CD4-positive, alpha-beta T cell (primary cell): ENCODE data around the gene SPINK1. TPM values are rescaled to one million over a fixed set of nuclear protein-coding genes. Genes with fewer than 3 reads are reported as not detected.

ENCODE experiments used
- ATAC-seq: fragments of 200-7000 bp; cut with Tn5 transposase; one replicate; pipeline ENCODE4 v1.10.0; 2022; ENCODE audit warnings: mild to moderate bottlenecking; ENCODE audit not compliant: poor library complexity
- CTCF ChIA-PET: fragments of 350-600 bp; sonication (Branson Sonifier 250); formaldehyde crosslinking; loops from one replicate; lab custom pipeline; 2021; ENCODE audit warnings: antibody characterized with exemption, inconsistent platforms; lab: Charles Lee
- POLR2A ChIA-PET: fragments of 350-600 bp; sonication (Branson Sonifier 250); formaldehyde crosslinking; loops from one replicate; lab custom pipeline; 2021; ENCODE audit warnings: antibody characterized with exemption, inconsistent platforms; lab: Charles Lee
- DNase-seq, 14 experiments: peaks; one replicate each; pipeline ENCODE4 v3.0.0-alpha.2; 2013 to 2020; ENCODE audit warnings: mixed read lengths in 2 of 14
- H3K27ac ChIP-seq, 2 donors: one replicate each; pipeline versions ENCODE4 v1.5.1 to v1.7.0; 2013; ENCODE audit warnings: low read length in 2 of 2, low read depth in 1 of 2, mild to moderate bottlenecking in 1 of 2
- H3K27me3 ChIP-seq, 2 experiments: 1 replicate in 1 of 2; 2 replicates in 1 of 2; pipeline versions ENCODE4 v1.6.1 to v1.7.0; 2013; ENCODE audit warnings: low read length in 2 of 2, control low read depth in 1 of 2, mild to moderate bottlenecking in 1 of 2, moderate library complexity in 1 of 2; ENCODE audit not compliant: insufficient read depth in 2 of 2, control insufficient read depth in 1 of 2
- H3K36me3 ChIP-seq: one replicate; pipeline ENCODE4 v1.6.1; 2013; ENCODE audit warnings: low read length, control low read depth; ENCODE audit not compliant: insufficient read depth
- H3K4me1 ChIP-seq: one replicate; pipeline ENCODE4 v1.6.1; 2013; ENCODE audit warnings: low read length, control low read depth; ENCODE audit not compliant: insufficient read depth
- H3K4me3 ChIP-seq: one replicate; pipeline ENCODE4 v1.5.1; 2013; ENCODE audit warnings: mild to moderate bottlenecking, low read length, moderate library complexity
- H3K9me3 ChIP-seq, 2 experiments: 1 replicate in 1 of 2; 2 replicates in 1 of 2; pipeline versions ENCODE4 v1.6.1 to v1.7.0; 2013; ENCODE audit warnings: low read length in 2 of 2, mild to moderate bottlenecking in 2 of 2, control low read depth in 1 of 2, moderate library complexity in 1 of 2; ENCODE audit not compliant: control insufficient read depth in 1 of 2, insufficient read depth in 1 of 2
- H3K27ac Mint-ChIP-seq: one replicate; pipeline ENCODE4 v1.8.0; 2020; ENCODE audit warnings: mixed read lengths
- H3K27me3 Mint-ChIP-seq: one replicate; pipeline ENCODE4 v1.8.0; 2021; ENCODE audit warnings: mixed read lengths
- H3K36me3 Mint-ChIP-seq: one replicate; pipeline ENCODE4 v1.8.0; 2021; ENCODE audit warnings: low read depth, mixed read lengths
- H3K4me1 Mint-ChIP-seq: one replicate; pipeline ENCODE4 v1.8.0; 2021; ENCODE audit warnings: low read depth, mixed read lengths
- H3K4me3 Mint-ChIP-seq: one replicate; pipeline ENCODE4 v1.8.0; 2020; ENCODE audit warnings: mild to moderate bottlenecking, mixed read lengths
- H3K9me3 Mint-ChIP-seq: one replicate; pipeline ENCODE4 v1.8.0; 2020; ENCODE audit warnings: mixed read lengths
- CTCF ChIP-seq: fragments of 200-600 bp; IDR thresholded peaks from one replicate; pipeline ENCODE4 v1.8.0; 2022; ENCODE audit warnings: antibody characterized with exemption, mild to moderate bottlenecking
- intact Hi-C, 2 experiments: fragments of 100-400 bp; cut with DNase I in 1 of 2; cut with micrococcal nuclease in 1 of 2; formaldehyde crosslinking; loops; one replicate each; pipeline versions ENCODE4 v1.15.1 to v1.9.0; 2023 to 2025; cut with DNase I, micrococcal nuclease
- total RNA-seq, 174 experiments: library from RNA in 2 of 174; stranded (reverse) in 2 of 174; gene quantifications; one replicate each; pipeline ENCODE4 v1.2.3 and lab custom pipeline; 2021 to 2026

The SPINK1 gene
- total RNA-seq, 2 experiments from 2014 or later, result not detected

DNA sequence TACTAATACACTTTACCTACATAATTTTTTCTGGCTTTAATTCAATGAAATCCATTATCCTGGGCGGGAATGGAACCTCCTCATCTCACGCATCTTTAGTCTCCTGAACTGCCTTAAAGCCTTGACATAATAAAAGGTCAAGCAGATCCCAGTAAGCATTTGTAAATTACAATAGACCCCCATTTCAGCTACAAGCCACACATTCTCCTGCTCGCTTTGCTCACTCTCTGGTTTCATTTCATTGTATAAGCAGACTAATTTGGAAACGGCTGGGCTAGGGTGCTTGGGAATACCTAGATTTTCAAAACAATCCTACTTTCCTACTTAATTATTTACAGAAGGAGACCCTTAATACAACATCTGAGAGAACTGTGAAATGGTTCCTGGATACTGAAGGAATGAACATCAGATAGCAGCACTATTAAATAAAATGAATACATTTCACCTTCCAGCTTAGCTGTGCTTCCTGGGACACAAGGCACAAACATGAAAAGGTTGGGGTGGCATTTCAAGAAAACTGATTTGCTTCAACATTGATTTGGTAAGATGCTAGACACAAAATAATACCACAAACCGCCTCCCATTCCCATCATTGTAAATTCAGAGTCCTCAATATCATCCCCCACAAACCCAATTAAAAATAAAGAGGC lies 50.4 kb downstream of the SPINK1 start:
- Histone ChIP-seq H3K9me3 (peaks cover 0 to 4% of the 10 kb centered on the region in 2 experiments), H3K27ac (no peak overlapping the region), H3K4me3 (no peak overlapping the region), H3K36me3 (no peaks in the 10 kb centered on the region), H3K4me1 (peaks cover 7% of the 10 kb centered on the region), H3K27me3 (no peaks in the 10 kb centered on the region)
- CTCF ChIA-PET, result interaction anchor here (1.5 kb wide), 1 partner anchor 41 kb away, joined by 4 read pairs; no protein-coding TSS in a partner anchor
- Mint-ChIP-seq H3K36me3 (no peaks in the 10 kb centered on the region), H3K4me3 (peak overlapping the region; percentile 69), H3K9me3 (peaks cover 2% of the 10 kb centered on the region), H3K27me3 (no peaks in the 10 kb centered on the region), H3K27ac (peak overlapping the region; percentile 86), H3K4me1 (peaks cover 21% of the 10 kb centered on the region)
- no peak for DNase-seq
- TF ChIP-seq CTCF, result no peak
- no peak for ATAC-seq
- intact Hi-C loops, result loop anchor here in 1 of 2 experiments (5.0 kb wide), 1 partner anchor 41 kb away; no protein-coding TSS in a partner anchor
- POLR2A ChIA-PET, result no interaction called here

- no peak for TF ChIP-seq CTCF
- peaks cover 21% of the 10 kb centered on the region for H3K4me1 Mint-ChIP-seq
- Histone ChIP-seq H3K9me3 (peaks cover 0 to 4% of the 10 kb centered on the region in 2 experiments), H3K27me3 (no peaks in the 10 kb centered on the region), H3K4me3 (no peak overlapping the region), H3K27ac (no peak overlapping the region), H3K4me1 (peaks cover 7% of the 10 kb centered on the region), H3K36me3 (no peaks in the 10 kb centered on the region)
- ATAC-seq (no peak), DNase-seq (no peak)
- H3K36me3 Mint-ChIP-seq, result no peaks in the 10 kb centered on the region
- no peak overlapping the region for H3K4me3 Mint-ChIP-seq
- CTCF ChIA-PET, result no interaction called here
- POLR2A ChIA-PET, result no interaction called here
- peaks cover 2% of the 10 kb centered on the region for H3K9me3 Mint-ChIP-seq
- intact Hi-C loops, result loop anchor here in 1 of 2 experiments (5.0 kb wide), 1 partner anchor 43 kb away; no protein-coding TSS in a partner anchor
- no peaks in the 10 kb centered on the region for H3K27me3 Mint-ChIP-seq
- H3K27ac Mint-ChIP-seq, result no peak overlapping the region
Observed at GRCh38 chr5:147779694-147780093, 51.8 kb downstream of the SPINK1 start.

- H3K9me3 Mint-ChIP-seq, result peaks cover 2% of the 10 kb centered on the region
- H3K27ac Mint-ChIP-seq, result no peak overlapping the region
- TF ChIP-seq CTCF, result no peak
- Histone ChIP-seq H3K9me3 (no peaks in the 10 kb centered on the region), H3K27me3 (no peaks in the 10 kb centered on the region), H3K4me1 (no peaks in the 10 kb centered on the region), H3K27ac (no peak overlapping the region), H3K4me3 (no peak overlapping the region), H3K36me3 (no peaks in the 10 kb centered on the region)
- peaks cover 11% of the 10 kb centered on the region for H3K4me1 Mint-ChIP-seq
- H3K4me3 Mint-ChIP-seq, result no peak overlapping the region
- intact Hi-C loops, result no loop called here
- no peak for ATAC-seq
- H3K27me3 Mint-ChIP-seq, result no peaks in the 10 kb centered on the region
- ChIA-PET POLR2A (no interaction called here), CTCF (no interaction called here)
- DNase-seq, result no peak
- H3K36me3 Mint-ChIP-seq, result no peaks in the 10 kb centered on the region
Observed at GRCh38 chr5:147776989-147777388, 54.5 kb downstream of the SPINK1 start.

Other genes starting within 250 kb of the SPINK1 start
- 1 to 10 TPM in 1 of 2 experiments, under 1 TPM in 1; 0.74 to 1.3 TPM for gene JAKMIP2, start 48.9 kb downstream of the SPINK1 start, total RNA-seq
- gene SCGB3A2, start 47.0 kb upstream of the SPINK1 start, total RNA-seq, result not detected
- gene C5orf46, start 74.9 kb upstream of the SPINK1 start, total RNA-seq, result not detected
- gene SPINK5, start 232.3 kb upstream of the SPINK1 start, total RNA-seq, result not detected